HEK293T (cell line): ENCODE results near the gene RHOC.
"Not testable (repeated sequence)": the region's sequence is repeated elsewhere in the genome, so short reads cannot be mapped to it uniquely, and the experiment has no call there.

Source experiments
- CTCF ChIA-PET: fragments of 350-600 bp; formaldehyde crosslinking; extraction: SDS; loops from one replicate; lab custom pipeline; 2021; ENCODE audit warnings: antibody characterized with exemption, inconsistent platforms; lab: Yijun Ruan, JAX
- POLR2A ChIA-PET: fragments of 350-600 bp; formaldehyde crosslinking; extraction: SDS; loops from one replicate; lab custom pipeline; 2020; ENCODE audit warnings: antibody characterized with exemption, inconsistent platforms; lab: Yijun Ruan, JAX
- DNase-seq: peaks from one replicate; pipeline ENCODE4 v3.0.0; 2012; ENCODE audit warnings: mixed read lengths; ENCODE audit errors: extremely low spot score
- ARNT ChIP-seq: fragments of 450-650 bp; IDR thresholded peaks from 2 replicates; pipeline ENCODE4 v1.6.1; 2017; ENCODE audit warnings: mild to moderate bottlenecking
- BHLHE40 ChIP-seq: fragments of 450-650 bp; IDR thresholded peaks from 2 replicates; pipeline ENCODE4 v1.6.1; 2016; ENCODE audit warnings: mild to moderate bottlenecking, moderate library complexity, borderline replicate concordance
- CTBP1 ChIP-seq: fragments of 450-650 bp; IDR thresholded peaks from 2 replicates; pipeline ENCODE4 v1.6.1; 2016; ENCODE audit warnings: borderline replicate concordance
- ELF4 ChIP-seq: fragments of 450-650 bp; IDR thresholded peaks from 2 replicates; pipeline ENCODE4 v1.6.1; 2017; ENCODE audit warnings: antibody characterized with exemption
- FOXA1 ChIP-seq: fragments of 450-650 bp; IDR thresholded peaks from 2 replicates; pipeline ENCODE4 v1.6.1; 2016; ENCODE audit warnings: mild to moderate bottlenecking
- FOXK2 ChIP-seq: fragments of 450-650 bp; IDR thresholded peaks from 2 replicates; pipeline ENCODE4 v1.6.1; 2016; ENCODE audit warnings: mild to moderate bottlenecking
- FOXM1 ChIP-seq: fragments of 450-650 bp; IDR thresholded peaks from 2 replicates; pipeline ENCODE4 v1.6.1; 2017; ENCODE audit warnings: mild to moderate bottlenecking, borderline replicate concordance
- HDGF ChIP-seq: fragments of 450-650 bp; IDR thresholded peaks from 2 replicates; pipeline ENCODE4 v1.6.1; 2017; ENCODE audit warnings: antibody characterized with exemption, borderline replicate concordance
- L3MBTL2 ChIP-seq: fragments of 450-650 bp; conservative IDR thresholded peaks from 2 replicates; pipeline ENCODE4 v1.6.1; 2016; ENCODE audit warnings: mild to moderate bottlenecking
- LEF1 ChIP-seq: fragments of 450-650 bp; IDR thresholded peaks from 2 replicates; pipeline ENCODE4 v1.6.1; 2017; ENCODE audit warnings: mild to moderate bottlenecking, borderline replicate concordance
- NFRKB ChIP-seq: fragments of 450-650 bp; IDR thresholded peaks from 2 replicates; pipeline ENCODE4 v1.6.1; 2016; ENCODE audit warnings: mild to moderate bottlenecking, moderate library complexity
- PKNOX1 ChIP-seq: fragments of 450-650 bp; IDR thresholded peaks from 2 replicates; pipeline ENCODE4 v1.6.1; 2016
- SP1 ChIP-seq: fragments of 450-650 bp; IDR thresholded peaks from 2 replicates; pipeline ENCODE4 v1.6.1; 2017
- SUZ12 ChIP-seq: fragments of 450-650 bp; IDR thresholded peaks from 2 replicates; pipeline ENCODE4 v1.6.1; 2016; ENCODE audit warnings: mild to moderate bottlenecking
- TARDBP ChIP-seq: fragments of 450-650 bp; IDR thresholded peaks from 2 replicates; pipeline ENCODE4 v1.6.1; 2016
- ZNF384 ChIP-seq: fragments of 450-650 bp; IDR thresholded peaks from 2 replicates; pipeline ENCODE4 v1.6.1; 2016

Gene RHOC

GRCh38 chr1:112735752-112736151 is 28.8 kb upstream of the RHOC start:
- ChIA-PET POLR2A (no interaction called here), CTCF (no interaction called here)
- DNase-seq, result no peak
- TF ChIP-seq ARNT, result no peak
- TF ChIP-seq NFRKB, result no peak
- TF ChIP-seq LEF1, result no peak
- TF ChIP-seq ZNF384, result no peak
- TF ChIP-seq FOXM1, result no peak
- no peak for TF ChIP-seq CTBP1
- TF ChIP-seq TARDBP, result no peak
- no peak for TF ChIP-seq SUZ12
- TF ChIP-seq HDGF, result no peak
- TF ChIP-seq FOXA1, result no peak
- TF ChIP-seq BHLHE40, result no peak

- no peak for DNase-seq
- ChIA-PET POLR2A (no interaction called here), CTCF (no interaction called here)
- TF ChIP-seq FOXA1, result no peak
- TF ChIP-seq PKNOX1, result no peak
- no peak for TF ChIP-seq SUZ12
- no peak for TF ChIP-seq BHLHE40
- TF ChIP-seq FOXK2, result no peak
- TF ChIP-seq FOXM1, result no peak
- TF ChIP-seq TARDBP, result no peak
- TF ChIP-seq SP1, result no peak
- no peak for TF ChIP-seq HDGF
- no peak for TF ChIP-seq NFRKB
These were observed 24.5 kb upstream of the RHOC start for GRCh38 chr1:112731451-112731850.

- TF ChIP-seq L3MBTL2 (no peak), LEF1 (no peak), BHLHE40 (no peak), FOXK2 (no peak), CTBP1 (no peak), PKNOX1 (no peak), ELF4 (no peak), HDGF (no peak), SUZ12 (no peak), SP1 (no peak), ARNT (no peak), NFRKB (no peak), ZNF384 (no peak), TARDBP (no peak), FOXM1 (no peak)
- ChIA-PET CTCF (interaction anchor here (0.7 to 1.1 kb wide), 3 partner anchors 343 to 1100 kb away, joined by 3 to 4 read pairs (median 3); no protein-coding TSS in a partner anchor), POLR2A (no interaction called here)
- DNase-seq, result no peak
These were observed 23.0 kb upstream of the RHOC start for GRCh38 chr1:112729909-112730308.

DNA sequence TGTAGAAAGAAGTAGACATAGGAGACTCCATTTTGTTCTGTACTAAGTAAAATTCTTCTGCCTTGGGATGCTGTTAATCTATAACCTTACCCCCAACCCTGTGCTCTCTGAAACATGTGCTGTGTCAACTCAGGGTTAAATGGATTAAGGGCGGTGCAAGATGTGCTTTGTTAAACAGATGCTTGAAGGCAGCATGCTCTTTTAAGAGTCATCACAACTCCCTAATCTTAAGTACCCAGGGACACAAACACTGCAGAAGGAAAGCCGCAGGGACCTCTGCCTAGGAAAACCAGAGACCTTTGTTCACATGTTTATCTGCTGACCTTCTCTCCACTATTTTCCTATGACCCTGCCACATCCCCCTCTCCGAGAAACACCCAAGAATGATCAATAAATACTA is 22.1 kb upstream of the RHOC start:
- POLR2A ChIA-PET, DNase-seq: not testable (repeated sequence)
- CTCF ChIA-PET, result interaction anchor here (0.7 kb wide), 1 partner anchor 1099 kb away, joined by 3 read pairs; no protein-coding TSS in a partner anchor

DNA sequence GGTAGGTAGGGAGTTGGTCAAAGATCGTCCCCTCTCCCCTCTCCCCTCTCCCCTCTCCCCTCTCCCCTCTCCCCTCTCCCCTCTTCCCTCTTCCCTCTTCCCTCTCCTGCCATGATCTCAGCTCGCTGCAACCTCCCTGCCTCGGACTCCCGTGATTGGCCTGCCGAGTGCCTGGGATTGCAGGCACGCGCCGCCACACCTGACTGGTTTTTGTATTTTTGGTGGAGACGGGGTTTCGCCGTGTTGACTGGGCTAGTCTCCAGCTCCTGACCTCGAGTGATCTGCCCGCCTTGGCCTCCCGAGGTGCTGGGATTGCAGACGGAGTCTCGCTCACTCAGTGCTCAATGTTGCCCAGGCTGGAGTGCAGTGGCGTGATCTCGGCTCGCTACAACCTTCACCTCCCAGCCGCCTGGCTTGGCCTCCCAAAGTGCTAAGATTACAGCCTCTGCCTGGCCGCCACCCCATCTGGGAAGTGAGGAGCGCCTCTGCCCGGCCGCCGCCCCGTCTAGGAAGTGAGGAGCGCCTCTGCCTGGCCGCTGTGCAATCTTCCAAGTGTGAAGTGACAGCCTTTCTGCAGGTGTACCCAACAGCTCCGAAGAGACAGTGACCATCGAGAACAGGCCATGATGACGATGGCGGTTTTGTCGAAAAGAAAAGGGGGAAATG is 21.5 kb upstream of the RHOC start:
- DNase-seq, POLR2A ChIA-PET, CTCF ChIA-PET: not testable (repeated sequence)

DNA sequence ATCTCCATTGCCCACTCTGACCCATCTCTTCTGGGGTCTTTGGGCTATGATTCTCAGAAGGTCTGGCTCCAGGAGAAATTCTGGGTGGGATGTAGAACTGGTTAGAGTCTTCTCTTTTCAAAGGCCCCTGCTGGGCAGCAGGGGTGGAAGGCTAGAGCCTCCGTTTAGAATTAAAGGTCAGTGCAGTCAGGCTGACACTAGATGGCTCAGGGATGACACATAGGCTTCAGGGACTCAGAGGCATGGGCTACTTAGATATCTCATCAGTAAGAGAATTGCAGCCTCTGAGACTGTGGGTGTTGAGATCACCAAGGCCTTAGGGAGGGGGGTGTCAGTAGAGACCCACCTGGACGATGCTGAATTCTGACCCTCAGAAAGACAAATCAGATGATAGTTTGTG is 20.8 kb upstream of the RHOC start:
- no peak for TF ChIP-seq L3MBTL2
- TF ChIP-seq PKNOX1, result no peak
- TF ChIP-seq SP1, result no peak
- TF ChIP-seq FOXM1, result no peak
- TF ChIP-seq SUZ12, result no peak
- TF ChIP-seq FOXA1, result no peak
- TF ChIP-seq ELF4, result no peak
- TF ChIP-seq ARNT, result no peak
- TF ChIP-seq ZNF384, result no peak
- no peak for TF ChIP-seq FOXK2
- no peak for TF ChIP-seq CTBP1
- TF ChIP-seq TARDBP, result no peak
- TF ChIP-seq LEF1, result no peak
- ChIA-PET POLR2A (no interaction called here), CTCF (no interaction called here)
- DNase-seq, result no peak

GRCh38 chr1:112724240-112724639 is 17.3 kb upstream of the RHOC start:
- POLR2A ChIA-PET, CTCF ChIA-PET, DNase-seq: not testable (repeated sequence)
